ENCODE data around the gene LIM2.

The LIM2 gene

GRCh38 chr19:51396175-51396574 lies 8.4 kb upstream of the LIM2 start:
- no peak for DNase-seq

GRCh38 chr19:51394050-51394836 lies 6.5 kb upstream of the LIM2 start:
- peak; percentile 43 to 97 (median 88) for DNase-seq

- DNase-seq, result no peak
Measured at GRCh38 chr19:51392701-51393100, 4.9 kb upstream of the LIM2 start.

GRCh38 chr19:51391073-51391611 lies 3.4 kb upstream of the LIM2 start:
- no peak for DNase-seq

GRCh38 chr19:51389143-51389542 lies 1.4 kb upstream of the LIM2 start:
- no peak for DNase-seq

GRCh38 chr19:51386882-51387520 lies 773 bp downstream of the LIM2 start:
- DNase-seq, result no peak

- no peak for DNase-seq
Measured at GRCh38 chr19:51382004-51382403, 5.8 kb downstream of the LIM2 start.

- no peak for DNase-seq
Measured at GRCh38 chr19:51380379-51380778, 7.4 kb downstream of the LIM2 start.

GRCh38 chr19:51377422-51377821 lies 10.4 kb downstream of the LIM2 start:
- DNase-seq, result no peak

GRCh38 chr19:51375504-51376221 lies 12.1 kb downstream of the LIM2 start:
- DNase-seq, result no peak

- DNase-seq, result no peak
Measured at GRCh38 chr19:51372649-51373504, 14.9 kb downstream of the LIM2 start, which contains the start of gene NKG7. Gene NKG7, minus strand, starts transcription at chr19:51372654. Its CDS starts 119 bp downstream, at chr19:51372535.

- DNase-seq, result no peak
Measured at GRCh38 chr19:51372021-51372648, 15.6 kb downstream of the LIM2 start.

- DNase-seq, result no peak
Measured at GRCh38 chr19:51371186-51371690, 16.5 kb downstream of the LIM2 start.

GRCh38 chr19:51370230-51370629 lies 17.5 kb downstream of the LIM2 start:
- DNase-seq, result no peak

GRCh38 chr19:51368366-51369282 lies 19.1 kb downstream of the LIM2 start, which contains the start of gene CLDND2:
Gene CLDND2, minus strand, starts transcription at chr19:51369003. Its CDS starts 426 bp downstream, at chr19:51368577.
- DNase-seq, result peak in 5 of 58 donors; percentile 27 to 59 (median 54)

- peak; percentile 40 to 100 (median 98) for DNase-seq
Measured at GRCh38 chr19:51367565-51368365, 20.0 kb downstream of the LIM2 start.

GRCh38 chr19:51367255-51367564 lies 20.6 kb downstream of the LIM2 start:
- DNase-seq, result peak in 4 of 58 donors; percentile 44 to 69 (median 54)
